ENCODE data around the gene ARHGEF4.

ARHGEF4 gene

DNA sequence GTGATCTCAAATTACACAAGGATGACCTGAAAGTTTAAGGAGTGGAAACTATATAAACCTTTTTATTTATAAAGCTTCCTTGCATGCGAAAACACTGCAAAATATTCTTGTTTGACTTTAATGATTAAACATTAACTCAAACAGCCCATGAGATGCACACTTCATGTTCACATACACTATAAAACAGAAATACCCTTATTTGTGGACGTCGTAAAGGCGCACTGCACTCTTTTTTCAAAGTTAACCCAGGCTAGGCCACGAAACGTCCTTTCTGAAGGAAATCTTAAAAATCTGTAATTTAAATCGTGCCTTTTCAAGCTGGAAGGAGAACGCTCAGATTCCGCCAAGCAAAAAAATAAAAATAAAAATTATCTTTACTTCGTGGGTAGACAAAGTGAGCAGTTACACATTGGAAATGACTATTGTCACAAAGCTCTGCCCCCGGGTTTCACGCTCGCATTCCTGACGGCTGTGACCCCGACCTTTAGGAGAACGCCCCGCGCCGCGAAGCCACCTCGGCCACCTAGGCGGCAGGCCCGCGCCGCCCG is 255.8 kb downstream of the ARHGEF4 start:
- peak in 1 of 2 donors; percentile 30 for DNase-seq (ENCODE audit: low read depth in 2 of 2)

- DNase-seq (ENCODE audit: low read depth in 2 of 2) = peak; percentile 79 to 82
These were observed 256.4 kb downstream of the ARHGEF4 start, which contains the start of gene FAM168B for GRCh38 chr2:131093006-131093695. TSS of gene FAM168B (minus strand) at chr2:131093460. CDS start at chr2:131082646, 10,814 bp downstream.

- peak; percentile 4 to 12 for DNase-seq (ENCODE audit: low read depth in 2 of 2)
These were observed 257.2 kb downstream of the ARHGEF4 start for GRCh38 chr2:131093696-131094462.

- no peak for DNase-seq (ENCODE audit: low read depth in 2 of 2)
These were observed 258.0 kb downstream of the ARHGEF4 start for GRCh38 chr2:131094463-131095281.
